ENCODE data around the gene CDK17.

DNA sequence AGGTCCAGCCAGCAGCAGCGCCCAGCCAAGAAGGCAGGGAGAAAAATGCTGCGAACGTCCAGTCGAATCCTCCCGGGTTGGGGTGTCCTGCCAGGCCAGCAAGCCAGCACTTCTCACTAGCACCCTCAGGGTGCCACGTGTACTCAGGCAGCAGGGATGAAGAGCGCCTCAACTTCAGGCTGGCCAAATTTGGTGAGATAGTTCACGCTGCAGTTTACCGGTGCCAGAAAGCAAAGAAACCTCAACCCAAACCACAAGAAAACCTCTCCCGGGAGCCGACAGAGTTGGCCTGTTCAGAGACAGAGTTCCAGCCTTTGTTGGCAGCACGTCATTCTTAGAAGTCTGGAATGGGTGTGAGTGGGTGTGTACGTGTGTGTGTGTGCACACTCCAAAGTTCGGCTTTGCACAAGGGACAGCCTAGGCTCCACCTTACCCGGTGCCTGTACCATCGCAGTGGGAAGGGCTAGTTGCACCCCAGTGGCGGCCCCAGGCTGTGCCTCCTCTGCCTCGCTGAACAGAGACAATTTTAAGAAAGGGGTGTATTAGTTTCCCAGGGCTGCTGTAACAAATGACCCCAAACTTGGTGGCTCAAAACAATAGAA, 163.9 kb downstream of the CDK17 start:
- TF ChIP-seq, protein P1, sequence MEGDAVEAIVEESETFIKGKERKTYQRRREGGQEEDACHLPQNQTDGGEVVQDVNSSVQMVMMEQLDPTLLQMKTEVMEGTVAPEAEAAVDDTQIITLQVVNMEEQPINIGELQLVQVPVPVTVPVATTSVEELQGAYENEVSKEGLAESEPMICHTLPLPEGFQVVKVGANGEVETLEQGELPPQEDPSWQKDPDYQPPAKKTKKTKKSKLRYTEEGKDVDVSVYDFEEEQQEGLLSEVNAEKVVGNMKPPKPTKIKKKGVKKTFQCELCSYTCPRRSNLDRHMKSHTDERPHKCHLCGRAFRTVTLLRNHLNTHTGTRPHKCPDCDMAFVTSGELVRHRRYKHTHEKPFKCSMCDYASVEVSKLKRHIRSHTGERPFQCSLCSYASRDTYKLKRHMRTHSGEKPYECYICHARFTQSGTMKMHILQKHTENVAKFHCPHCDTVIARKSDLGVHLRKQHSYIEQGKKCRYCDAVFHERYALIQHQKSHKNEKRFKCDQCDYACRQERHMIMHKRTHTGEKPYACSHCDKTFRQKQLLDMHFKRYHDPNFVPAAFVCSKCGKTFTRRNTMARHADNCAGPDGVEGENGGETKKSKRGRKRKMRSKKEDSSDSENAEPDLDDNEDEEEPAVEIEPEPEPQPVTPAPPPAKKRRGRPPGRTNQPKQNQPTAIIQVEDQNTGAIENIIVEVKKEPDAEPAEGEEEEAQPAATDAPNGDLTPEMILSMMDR (IDR thresholded peaks at IDR 0.05 in 2 of 3, conservative IDR thresholded peaks at IDR 0.05 in 1 of 3; ENCODE audit: insufficient read depth in 2 of 3, low read depth in 1 of 3, low read length in 3 of 3), result no peak
- TF ChIP-seq RAD21 (CRISPR knock-in tag; conservative IDR thresholded peaks at IDR 0.05 in 1 of 2, IDR thresholded peaks at IDR 0.05 in 1 of 2) (no peak), HNRNPUL1 (IDR thresholded peaks at IDR 0.05; ENCODE audit: low read length) (no peak), POLR2AphosphoS5 (IDR thresholded peaks at IDR 0.05; ENCODE audit: control insufficient read depth, insufficient read depth, low read depth, low read length) (no peak), ZBTB7A (IDR thresholded peaks at IDR 0.05; ENCODE audit: borderline replicate concordance, control insufficient read depth, low read depth, low read length) (no peak), CHCHD3 (CRISPR knock-in tag; IDR thresholded peaks at IDR 0.05) (no peak), U2AF1 (optimal IDR thresholded peaks at IDR 0.05; ENCODE audit: low read depth, low read length) (no peak), RBM17 (IDR thresholded peaks at IDR 0.05; ENCODE audit: borderline replicate concordance, low read depth, low read length) (no peak)
- TF ChIP-seq, protein P2, sequence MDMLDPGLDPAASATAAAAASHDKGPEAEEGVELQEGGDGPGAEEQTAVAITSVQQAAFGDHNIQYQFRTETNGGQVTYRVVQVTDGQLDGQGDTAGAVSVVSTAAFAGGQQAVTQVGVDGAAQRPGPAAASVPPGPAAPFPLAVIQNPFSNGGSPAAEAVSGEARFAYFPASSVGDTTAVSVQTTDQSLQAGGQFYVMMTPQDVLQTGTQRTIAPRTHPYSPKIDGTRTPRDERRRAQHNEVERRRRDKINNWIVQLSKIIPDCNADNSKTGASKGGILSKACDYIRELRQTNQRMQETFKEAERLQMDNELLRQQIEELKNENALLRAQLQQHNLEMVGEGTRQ (CRISPR knock-in tag; IDR thresholded peaks at IDR 0.05), result no peak
- TF ChIP-seq, protein P3, sequence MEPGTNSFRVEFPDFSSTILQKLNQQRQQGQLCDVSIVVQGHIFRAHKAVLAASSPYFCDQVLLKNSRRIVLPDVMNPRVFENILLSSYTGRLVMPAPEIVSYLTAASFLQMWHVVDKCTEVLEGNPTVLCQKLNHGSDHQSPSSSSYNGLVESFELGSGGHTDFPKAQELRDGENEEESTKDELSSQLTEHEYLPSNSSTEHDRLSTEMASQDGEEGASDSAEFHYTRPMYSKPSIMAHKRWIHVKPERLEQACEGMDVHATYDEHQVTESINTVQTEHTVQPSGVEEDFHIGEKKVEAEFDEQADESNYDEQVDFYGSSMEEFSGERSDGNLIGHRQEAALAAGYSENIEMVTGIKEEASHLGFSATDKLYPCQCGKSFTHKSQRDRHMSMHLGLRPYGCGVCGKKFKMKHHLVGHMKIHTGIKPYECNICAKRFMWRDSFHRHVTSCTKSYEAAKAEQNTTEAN (CRISPR knock-in tag; IDR thresholded peaks at IDR 0.05), result no peak

Data from K562 (cell line).